Neural progenitor cell (in vitro differentiated cells): ENCODE measurements around the gene PPP2R2B.

Experiments used
- CTCF ChIP-seq: fragments of 200-600 bp; sonication (generic); IDR thresholded peaks from 2 replicates; pipeline ENCODE4 v1.5.1; 2017; ENCODE audit warnings: antibody characterized with exemption, mild to moderate bottlenecking
- EZH2 ChIP-seq: fragments of 200-600 bp; sonication (generic); IDR thresholded peaks from 2 replicates; pipeline ENCODE4 v1.6.1; 2017; ENCODE audit warnings: antibody characterized with exemption, mild to moderate bottlenecking, moderate library complexity
- EZH2phosphoT487 ChIP-seq: fragments of 200-600 bp; sonication (generic); IDR thresholded peaks from 2 replicates; pipeline ENCODE4 v1.6.1; 2017; ENCODE audit warnings: antibody characterized with exemption

- TF ChIP-seq CTCF (no peak), EZH2 (no peak), EZH2phosphoT487 (no peak)
These were observed 230.8 kb downstream of the PPP2R2B start for GRCh38 chr5:146647656-146648199.
